Fibroblast of skin of right biceps (primary cell): ENCODE results near the gene SLC2A4RG.

Experiments used
- DNase-seq: peaks from one replicate; pipeline ENCODE4 v3.0.0-alpha.2; 2013

Gene SLC2A4RG

GRCh38 chr20:63778857-63779256, 39.3 kb downstream of the SLC2A4RG start:
- DNase-seq, result no peak

GRCh38 chr20:63781181-63781580, 41.6 kb downstream of the SLC2A4RG start:
- DNase-seq, result no peak

- DNase-seq, result no peak
Observed at GRCh38 chr20:63782051-63782471, 42.5 kb downstream of the SLC2A4RG start.

GRCh38 chr20:63782521-63782971, 43.0 kb downstream of the SLC2A4RG start:
- no peak for DNase-seq

GRCh38 chr20:63783970-63784369, 44.4 kb downstream of the SLC2A4RG start:
- DNase-seq, result no peak

- DNase-seq, result no peak
Observed at GRCh38 chr20:63785691-63786131, 46.1 kb downstream of the SLC2A4RG start.

- DNase-seq, result no peak
Observed at GRCh38 chr20:63787302-63787701, 47.7 kb downstream of the SLC2A4RG start.

- DNase-seq, result no peak
Observed at GRCh38 chr20:63787749-63788148, 48.2 kb downstream of the SLC2A4RG start.

- DNase-seq, result no peak
Observed at GRCh38 chr20:63789836-63790571, 50.4 kb downstream of the SLC2A4RG start.

- no peak for DNase-seq
Observed at GRCh38 chr20:63790572-63791168, 51.1 kb downstream of the SLC2A4RG start.

- no peak for DNase-seq
Observed at GRCh38 chr20:63791497-63792156, 52.1 kb downstream of the SLC2A4RG start.

GRCh38 chr20:63792866-63793265, 53.3 kb downstream of the SLC2A4RG start:
- no peak for DNase-seq
